Hepatocyte (in vitro differentiated cells): ENCODE data around the gene TAS2R10.
"Not testable (repeated sequence)": the region's sequence is repeated elsewhere in the genome, so short reads cannot be mapped to it uniquely, and the experiment has no call there.

ENCODE experiments used
- CTCF ChIP-seq: fragments of 200-600 bp; sonication (generic); IDR thresholded peaks from 2 replicates; pipeline ENCODE4 v1.5.1; 2016; ENCODE audit warnings: antibody characterized with exemption, mild to moderate bottlenecking; ENCODE audit not compliant: poor library complexity
- EZH2 ChIP-seq: fragments of 200-600 bp; sonication (generic); IDR thresholded peaks from 2 replicates; pipeline ENCODE4 v1.6.1; 2016; ENCODE audit warnings: antibody characterized with exemption, mild to moderate bottlenecking, borderline replicate concordance

- not testable (repeated sequence) for TF ChIP-seq CTCF, EZH2
Observed at GRCh38 chr12:10791769-10792168, 34.4 kb downstream of the TAS2R10 start.
